LNCAP (cell line): ENCODE results near the gene QTRT2.

ENCODE experiments used
- TF ChIP-seq, protein P1 (sequence below): fragments of 450-650 bp; IDR thresholded peaks from 2 replicates; pipeline ENCODE4 v1.5.1; 2017; ENCODE audit warnings: mild to moderate bottlenecking

QTRT2 gene

DNA sequence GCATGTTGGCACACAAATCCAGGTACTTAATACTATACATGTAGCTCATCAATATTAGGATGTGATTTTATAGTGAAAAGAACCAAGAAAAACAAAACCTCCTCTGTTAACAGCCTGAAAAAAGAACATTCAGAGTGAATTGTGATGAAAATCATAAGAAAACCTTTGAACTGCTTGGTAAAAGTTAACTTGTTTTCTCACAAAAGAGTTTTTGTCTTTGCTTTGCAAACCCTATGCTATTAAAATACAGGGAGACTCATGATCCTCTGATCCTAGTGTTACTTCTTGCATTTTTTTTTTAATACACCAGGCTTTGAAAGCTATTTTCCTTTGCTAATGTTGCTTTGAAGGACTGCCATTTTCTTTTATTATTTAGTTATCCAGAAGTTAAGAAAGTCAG, 23.7 kb downstream of the QTRT2 start:
- TF ChIP-seq, protein P1, sequence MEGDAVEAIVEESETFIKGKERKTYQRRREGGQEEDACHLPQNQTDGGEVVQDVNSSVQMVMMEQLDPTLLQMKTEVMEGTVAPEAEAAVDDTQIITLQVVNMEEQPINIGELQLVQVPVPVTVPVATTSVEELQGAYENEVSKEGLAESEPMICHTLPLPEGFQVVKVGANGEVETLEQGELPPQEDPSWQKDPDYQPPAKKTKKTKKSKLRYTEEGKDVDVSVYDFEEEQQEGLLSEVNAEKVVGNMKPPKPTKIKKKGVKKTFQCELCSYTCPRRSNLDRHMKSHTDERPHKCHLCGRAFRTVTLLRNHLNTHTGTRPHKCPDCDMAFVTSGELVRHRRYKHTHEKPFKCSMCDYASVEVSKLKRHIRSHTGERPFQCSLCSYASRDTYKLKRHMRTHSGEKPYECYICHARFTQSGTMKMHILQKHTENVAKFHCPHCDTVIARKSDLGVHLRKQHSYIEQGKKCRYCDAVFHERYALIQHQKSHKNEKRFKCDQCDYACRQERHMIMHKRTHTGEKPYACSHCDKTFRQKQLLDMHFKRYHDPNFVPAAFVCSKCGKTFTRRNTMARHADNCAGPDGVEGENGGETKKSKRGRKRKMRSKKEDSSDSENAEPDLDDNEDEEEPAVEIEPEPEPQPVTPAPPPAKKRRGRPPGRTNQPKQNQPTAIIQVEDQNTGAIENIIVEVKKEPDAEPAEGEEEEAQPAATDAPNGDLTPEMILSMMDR: no peak

DNA sequence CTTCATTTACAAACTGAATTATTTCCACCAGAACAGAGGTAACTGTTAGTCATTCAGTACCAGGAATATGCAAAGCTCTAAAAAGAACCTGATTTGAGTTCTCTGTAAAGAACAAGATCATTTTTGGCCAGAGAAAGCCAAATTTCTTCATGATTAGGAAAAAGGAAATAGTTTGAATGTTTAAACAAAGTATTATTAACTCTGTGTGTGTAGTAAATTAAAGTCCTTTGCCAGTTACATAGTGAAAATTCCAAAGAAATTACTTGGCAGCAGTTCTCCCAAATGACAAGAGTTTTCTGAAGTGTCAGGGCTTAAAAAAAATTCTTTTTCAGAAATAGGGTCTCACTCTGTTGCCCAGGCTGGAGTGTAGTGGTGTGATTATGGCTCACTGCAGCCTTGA, 24.5 kb downstream of the QTRT2 start:
- TF ChIP-seq, protein P1: no peak

DNA sequence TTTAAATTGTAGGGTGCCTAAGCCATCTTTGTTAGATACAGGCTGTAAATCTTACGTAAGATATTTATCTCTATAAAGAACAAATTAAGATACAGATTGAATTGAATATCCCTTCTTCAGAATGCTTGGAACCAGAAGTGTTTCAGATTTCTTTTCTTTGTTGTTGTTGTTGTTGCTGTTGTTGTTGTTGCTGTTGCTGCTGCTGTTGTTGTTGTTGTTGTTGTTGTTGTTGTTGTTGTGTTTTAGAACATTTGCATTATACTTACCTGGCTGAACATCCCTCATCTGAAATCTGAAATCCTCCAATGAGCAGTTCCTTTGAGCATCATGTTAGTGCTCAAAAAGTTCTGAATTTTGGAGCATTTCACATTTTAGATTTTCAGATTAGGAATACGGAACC, 26.6 kb downstream of the QTRT2 start:
- TF ChIP-seq, protein P1: no peak

DNA sequence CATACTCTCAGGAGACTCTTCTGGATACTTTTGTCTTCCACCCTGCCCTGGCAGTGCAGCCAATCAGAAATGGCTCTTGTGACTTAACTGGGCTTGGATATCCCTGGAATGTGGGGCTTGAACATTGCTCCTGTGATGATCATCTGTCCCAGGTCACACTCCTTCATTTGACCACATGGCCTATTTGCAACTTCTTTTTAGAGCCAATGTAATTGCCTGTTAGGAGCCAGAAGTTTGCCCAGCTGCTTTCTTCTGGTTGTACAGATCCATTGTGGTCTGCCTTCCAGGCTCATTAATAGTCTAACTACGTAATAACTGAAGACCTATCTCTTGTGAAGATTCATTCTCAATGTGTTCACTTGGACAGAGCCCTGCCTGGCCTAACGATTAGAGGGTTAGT, 29.8 kb downstream of the QTRT2 start:
- TF ChIP-seq, protein P1: no peak

DNA sequence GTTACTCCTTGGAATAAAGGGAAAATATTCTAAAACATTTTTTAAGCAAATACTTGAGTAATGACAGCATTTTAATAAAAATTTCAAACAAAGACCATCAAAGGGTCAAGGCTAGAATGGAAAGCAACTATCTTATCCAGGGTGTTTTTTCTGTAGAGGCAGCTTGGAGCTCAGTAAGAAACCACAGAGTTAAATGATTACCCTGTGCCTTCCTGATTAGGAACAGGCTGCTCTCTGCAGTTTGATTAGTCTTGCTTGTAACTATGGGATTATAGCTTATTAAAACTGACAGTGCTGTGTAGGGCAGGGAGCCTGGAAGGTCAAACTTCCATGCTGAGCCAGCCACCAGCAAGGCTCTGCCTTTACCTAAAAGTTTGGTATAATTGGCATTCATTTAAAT, 33.1 kb downstream of the QTRT2 start:
- TF ChIP-seq, protein P1: no peak

DNA sequence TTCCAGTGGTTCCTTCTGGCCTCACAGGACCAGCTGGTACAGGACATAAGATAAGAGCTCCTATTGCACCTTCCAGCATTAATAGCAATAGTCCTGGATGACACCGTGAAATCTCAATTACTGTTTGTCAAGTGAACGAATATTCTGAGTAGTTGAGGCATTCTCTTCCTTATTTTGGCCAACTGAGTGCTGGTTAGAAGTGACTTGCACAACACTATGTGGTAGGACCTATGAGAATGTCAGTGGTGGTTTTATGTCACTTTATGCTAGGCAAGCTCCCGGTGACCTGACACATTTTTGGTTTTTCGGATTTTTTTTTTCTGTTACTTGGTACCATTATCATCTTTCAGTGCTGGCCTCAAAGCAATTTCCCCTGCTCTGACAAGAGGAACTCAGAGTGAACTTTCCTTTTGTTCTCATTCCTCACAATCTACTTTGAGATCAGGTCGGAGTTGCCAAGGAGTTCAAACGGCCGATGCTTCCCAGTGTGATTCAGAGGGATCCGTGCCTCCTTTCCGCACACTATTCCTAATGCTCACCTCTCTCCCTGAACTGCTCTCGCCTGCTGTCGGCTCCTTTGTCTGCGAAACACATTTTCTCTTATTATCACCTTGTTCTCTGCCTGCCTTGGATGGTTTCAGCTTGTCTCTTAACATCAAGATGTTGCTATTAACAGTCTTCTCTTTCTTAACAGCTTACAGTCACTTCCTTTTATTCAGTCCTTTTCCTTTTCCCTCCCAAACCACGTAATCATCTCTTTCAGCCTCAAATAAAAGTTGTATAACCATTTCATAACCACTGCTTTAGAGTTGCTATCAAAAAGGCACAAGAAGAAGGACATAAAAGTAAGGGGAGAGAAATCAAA, 35.8 kb downstream of the QTRT2 start:
- TF ChIP-seq, protein P1: no peak

DNA sequence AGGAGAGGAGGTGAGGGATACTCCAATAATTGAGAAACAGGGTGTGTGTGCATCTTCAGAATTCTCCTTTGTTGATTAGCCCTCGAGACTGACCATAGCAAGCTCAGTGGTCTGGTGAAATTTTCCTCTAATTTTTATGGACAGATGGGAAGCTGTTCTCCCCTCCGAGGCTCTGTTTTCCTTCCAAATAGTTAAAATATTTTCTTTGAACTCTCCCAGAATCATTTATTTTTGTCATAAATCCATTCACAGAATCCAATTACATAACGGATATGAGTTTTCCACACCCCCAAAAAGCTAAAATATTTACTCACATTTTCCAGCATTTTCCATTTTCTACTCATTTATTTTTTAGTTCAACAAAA, 36.5 kb downstream of the QTRT2 start:
- TF ChIP-seq, protein P1: no peak
